ENCODE data around the gene ZC3H6.

Gene ZC3H6

DNA sequence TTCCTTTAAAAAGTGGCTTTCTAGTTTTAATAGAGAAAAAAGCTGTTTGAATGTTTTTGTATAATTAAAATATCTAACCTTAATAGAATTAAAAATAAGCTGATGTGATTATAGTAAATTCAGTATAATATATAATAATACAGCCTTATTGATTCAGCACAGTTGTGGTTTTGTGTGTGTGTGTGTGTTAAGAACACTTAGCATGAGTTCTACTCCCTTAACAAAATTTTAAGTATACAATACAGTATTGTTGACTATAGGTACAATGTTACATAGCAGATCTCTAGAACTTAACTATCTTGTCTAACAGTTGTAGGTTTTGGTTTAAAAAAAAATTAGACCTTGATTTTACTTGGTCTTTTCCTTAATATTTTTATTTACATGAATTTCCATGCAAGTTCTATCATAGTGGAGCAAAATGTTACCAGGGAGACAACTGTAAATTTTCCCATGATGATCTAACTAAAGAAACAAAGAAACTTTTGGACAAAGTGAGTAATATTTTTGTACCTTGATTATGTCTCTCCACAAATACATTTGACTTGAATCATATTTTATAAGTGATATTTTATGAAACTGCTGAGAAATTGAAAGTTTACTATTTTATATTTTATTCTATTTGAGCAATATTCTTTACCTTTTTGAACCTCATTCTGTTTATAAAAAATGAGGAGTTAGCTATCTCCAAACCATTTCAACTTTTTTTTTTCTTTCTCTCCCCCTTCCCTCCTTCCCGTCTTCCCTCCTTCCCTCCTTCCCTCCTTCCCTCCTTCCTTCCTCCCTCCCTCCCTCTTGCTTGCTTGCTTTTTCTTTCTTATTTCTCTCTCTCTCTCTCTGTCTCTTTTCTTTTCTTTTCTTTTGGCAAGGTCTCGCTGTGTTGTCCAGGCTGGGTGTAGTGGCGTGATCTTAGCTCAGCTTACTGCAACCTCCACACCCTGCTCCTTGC is 46.3 kb downstream of the ZC3H6 start:
- H3K4me3 ChIP-seq (replicated peaks; ENCODE audit: low read depth, low read length) = no peak overlapping the region
- TF ChIP-seq, protein P1, sequence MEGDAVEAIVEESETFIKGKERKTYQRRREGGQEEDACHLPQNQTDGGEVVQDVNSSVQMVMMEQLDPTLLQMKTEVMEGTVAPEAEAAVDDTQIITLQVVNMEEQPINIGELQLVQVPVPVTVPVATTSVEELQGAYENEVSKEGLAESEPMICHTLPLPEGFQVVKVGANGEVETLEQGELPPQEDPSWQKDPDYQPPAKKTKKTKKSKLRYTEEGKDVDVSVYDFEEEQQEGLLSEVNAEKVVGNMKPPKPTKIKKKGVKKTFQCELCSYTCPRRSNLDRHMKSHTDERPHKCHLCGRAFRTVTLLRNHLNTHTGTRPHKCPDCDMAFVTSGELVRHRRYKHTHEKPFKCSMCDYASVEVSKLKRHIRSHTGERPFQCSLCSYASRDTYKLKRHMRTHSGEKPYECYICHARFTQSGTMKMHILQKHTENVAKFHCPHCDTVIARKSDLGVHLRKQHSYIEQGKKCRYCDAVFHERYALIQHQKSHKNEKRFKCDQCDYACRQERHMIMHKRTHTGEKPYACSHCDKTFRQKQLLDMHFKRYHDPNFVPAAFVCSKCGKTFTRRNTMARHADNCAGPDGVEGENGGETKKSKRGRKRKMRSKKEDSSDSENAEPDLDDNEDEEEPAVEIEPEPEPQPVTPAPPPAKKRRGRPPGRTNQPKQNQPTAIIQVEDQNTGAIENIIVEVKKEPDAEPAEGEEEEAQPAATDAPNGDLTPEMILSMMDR (IDR thresholded peaks at IDR 0.05; ENCODE audit: low read length, missing control alignments) = no peak
- DNase-seq (ENCODE audit: low read depth) = peak; percentile 51

DNA sequence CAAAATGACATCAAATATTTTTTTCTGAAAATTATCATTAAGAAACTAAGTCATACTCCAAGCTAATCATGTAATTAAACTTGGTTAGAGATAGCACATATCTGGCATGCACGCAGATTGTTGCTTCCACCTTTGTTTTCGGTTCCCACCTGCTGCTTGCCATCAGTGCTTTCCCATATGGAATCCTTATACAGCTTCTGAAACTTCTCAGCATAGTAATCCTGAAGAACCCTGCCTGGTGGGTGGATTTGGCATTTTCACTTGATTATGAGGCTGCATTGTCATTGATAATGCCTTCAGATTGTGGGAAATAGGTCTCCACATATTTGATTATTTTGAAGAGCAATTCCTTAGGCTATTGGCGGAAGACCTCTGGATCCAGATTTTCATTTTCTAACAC is 47.5 kb downstream of the ZC3H6 start:
- no peak overlapping the region for H3K4me3 ChIP-seq (replicated peaks; ENCODE audit: low read depth, low read length)
- TF ChIP-seq, protein P1 (IDR thresholded peaks at IDR 0.05; ENCODE audit: low read length, missing control alignments) = no peak
- no peak for DNase-seq (ENCODE audit: low read depth)

GRCh38 chr2:112332123-112332696 is 56.8 kb downstream of the ZC3H6 start:
- no peak overlapping the region for H3K4me3 ChIP-seq (replicated peaks; ENCODE audit: low read depth, low read length)
- TF ChIP-seq, protein P1 (IDR thresholded peaks at IDR 0.05; ENCODE audit: low read length, missing control alignments) = no peak
- no peak for DNase-seq (ENCODE audit: low read depth)

DNA sequence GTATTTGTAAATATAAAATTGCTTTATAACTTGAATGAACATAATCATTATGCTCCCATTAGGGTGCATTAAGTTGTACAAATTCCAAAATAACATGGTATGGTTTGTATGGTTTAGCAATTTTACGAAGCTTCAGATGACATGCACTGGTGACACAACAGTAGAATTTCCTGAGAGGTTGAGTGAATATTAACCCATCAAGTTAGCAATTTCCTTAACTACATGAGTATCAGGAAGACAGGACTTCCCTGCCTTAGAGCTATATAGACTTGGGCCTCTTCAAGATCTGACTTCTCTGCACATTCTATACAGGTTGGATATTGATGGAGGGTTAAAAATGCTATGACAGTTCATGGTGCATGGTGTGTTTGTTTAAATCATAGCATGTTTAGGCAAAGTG is 60.2 kb downstream of the ZC3H6 start:
- no peak for DNase-seq (ENCODE audit: low read depth)
- no peak overlapping the region for H3K4me3 ChIP-seq (replicated peaks; ENCODE audit: low read depth, low read length)
- TF ChIP-seq, protein P1 (IDR thresholded peaks at IDR 0.05; ENCODE audit: low read length, missing control alignments) = no peak

DNA sequence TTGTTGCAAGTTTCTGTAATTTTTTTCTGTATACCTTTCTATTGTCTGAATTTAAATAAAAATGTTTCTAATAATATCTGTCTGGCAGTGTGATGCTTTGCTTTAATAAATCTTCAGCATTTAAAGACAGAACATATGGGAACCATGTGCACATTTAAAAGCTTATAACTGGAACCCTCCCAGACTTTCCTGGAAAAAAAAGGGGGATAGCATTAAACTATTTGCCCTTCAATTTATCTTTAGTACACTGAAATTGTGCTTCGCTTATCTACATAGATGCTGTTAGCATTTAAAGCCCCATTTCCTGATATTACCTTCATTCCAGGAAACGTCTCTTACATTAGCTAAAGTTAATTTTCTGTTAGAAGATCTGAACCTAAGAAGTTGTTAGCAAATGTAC is 64.6 kb downstream of the ZC3H6 start:
- no peak overlapping the region for H3K4me3 ChIP-seq (replicated peaks; ENCODE audit: low read depth, low read length)
- no peak for DNase-seq (ENCODE audit: low read depth)

DNA sequence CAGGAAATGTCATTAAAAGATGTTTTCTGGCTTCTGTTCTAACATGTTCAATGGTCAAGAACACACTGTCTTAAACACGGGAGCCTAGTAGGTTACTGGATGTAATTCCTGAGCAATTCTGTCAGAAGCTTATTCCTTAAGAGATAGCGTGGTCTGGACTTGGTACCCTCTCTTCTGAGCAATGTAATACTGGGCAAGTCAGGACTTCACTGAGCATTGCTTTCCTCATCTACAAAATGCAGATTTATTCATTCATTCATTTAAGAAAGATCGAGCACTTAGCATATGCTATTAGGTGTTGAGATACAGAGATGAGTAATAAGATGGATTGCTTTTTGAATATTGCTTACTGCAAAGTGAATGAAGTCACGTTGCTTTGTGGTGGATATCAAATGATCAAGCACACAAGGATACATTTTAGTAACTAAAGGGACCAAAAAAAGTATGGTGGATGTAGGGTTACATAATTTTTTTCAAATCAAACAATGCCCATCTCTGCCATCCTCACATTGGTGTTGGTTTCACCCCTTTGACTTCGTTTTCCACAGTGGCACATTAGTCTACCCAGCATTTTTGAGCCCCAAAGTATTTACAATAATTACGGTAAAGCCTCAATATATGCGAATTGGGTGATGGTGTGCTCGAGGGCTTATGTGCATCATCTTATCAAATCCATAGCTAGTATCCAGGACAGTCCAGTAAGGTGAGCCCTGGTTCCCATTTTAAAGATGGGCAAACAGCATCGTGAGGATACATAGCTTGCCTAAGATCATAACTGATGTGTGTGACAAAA is 65.3 kb downstream of the ZC3H6 start:
- TF ChIP-seq, protein P1 (IDR thresholded peaks at IDR 0.05; ENCODE audit: low read length, missing control alignments) = no peak
- no peak for DNase-seq (ENCODE audit: low read depth)
- H3K4me3 ChIP-seq (replicated peaks; ENCODE audit: low read depth, low read length) = no peak overlapping the region

More for the DNA sequence above, 64.6 kb downstream of the ZC3H6 start:
- TF ChIP-seq, protein P1 (IDR thresholded peaks at IDR 0.05; ENCODE audit: low read length, missing control alignments) = no peak

Data from fibroblast of pulmonary artery (primary cell).